GM19397 (cell line): Measurements from ENCODE around the gene PAQR4.
A peak's percentile ranks its signal among the peaks of the same experiment; 100 is the strongest.

ENCODE experiments used
- ATAC-seq: cut with Tn5 transposase; IDR thresholded peaks from one replicate; pipeline ENCODE4 v1.9.1; 2021; ENCODE audit warnings: mild to moderate bottlenecking, moderate library complexity; ENCODE audit not compliant: unreplicated experiment

The PAQR4 gene

DNA sequence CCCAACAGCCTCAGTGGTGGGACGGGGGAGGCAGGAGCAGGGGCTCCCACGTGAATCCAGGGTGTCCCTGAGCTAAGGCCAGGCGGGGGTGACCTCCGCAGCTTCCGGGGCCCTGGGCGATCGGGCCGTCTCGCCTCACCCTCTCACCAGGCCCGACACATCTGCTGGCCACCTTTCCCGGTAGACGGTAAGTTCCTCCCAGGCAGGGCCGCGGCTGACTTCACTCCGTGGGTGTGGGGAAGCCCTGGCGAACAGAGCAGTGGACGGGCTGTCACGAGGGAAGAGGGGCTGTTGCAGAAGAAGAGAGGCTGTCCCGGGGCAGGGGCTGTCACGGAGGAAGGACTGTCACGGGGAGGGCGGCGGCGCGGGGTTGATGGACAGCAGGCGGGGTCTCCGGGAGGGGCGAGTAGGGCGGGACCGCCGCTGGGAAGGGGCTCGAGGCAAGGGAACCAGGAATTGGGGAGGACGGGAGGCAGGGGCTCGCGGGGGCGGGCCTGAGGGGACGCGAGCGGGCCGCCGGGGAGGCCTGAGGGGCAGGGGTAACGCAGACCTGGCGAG, 10.6 kb downstream of the PAQR4 start:
- ATAC-seq: no peak

DNA sequence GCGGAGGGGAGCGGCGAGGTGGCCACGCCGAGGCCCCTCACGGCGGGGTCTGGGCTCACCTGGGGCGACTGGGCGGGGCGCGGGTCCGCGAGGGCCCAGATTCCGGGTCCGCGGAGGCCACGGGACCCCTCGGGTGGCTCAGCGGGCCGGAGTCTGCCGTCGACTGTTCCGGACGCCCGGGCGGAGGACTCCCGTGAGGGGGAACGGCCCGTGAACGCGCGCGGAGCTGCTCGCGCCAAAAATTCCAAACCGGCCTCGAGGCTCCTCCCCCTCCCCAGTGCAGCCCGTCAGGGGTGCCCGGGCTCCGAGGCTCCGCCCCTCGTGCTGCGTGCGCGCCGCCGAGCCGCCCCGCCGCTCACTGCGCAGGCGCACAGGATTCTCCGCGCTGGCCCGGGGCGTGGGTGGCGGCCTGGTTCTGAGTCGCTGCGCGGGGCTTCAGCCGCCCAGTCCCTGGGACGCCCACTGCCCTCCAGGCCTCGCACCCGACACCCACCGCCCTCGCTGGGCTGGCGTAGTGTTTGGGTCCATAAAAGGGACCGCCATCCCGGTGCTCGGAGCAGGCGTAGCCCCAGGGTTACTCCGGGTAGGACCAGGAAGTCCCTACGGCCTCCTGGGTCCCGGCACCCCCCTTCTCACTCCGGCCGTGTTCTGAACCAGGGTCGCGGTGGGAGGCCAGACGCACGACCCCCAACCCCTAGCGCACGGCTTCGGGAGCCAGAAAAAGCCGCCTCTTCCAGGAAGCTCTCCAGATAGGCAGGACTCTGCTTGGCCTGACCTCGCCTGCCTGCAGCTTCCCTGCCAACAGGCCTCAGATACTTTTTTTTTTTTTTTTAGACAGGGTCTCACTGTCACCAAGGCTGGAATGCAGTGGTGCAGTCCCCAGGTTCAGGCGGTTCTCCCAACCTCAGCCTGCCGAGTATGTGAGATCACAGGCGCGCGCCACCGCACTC, 11.4 kb downstream of the PAQR4 start, which contains the start of gene PKMYT1:
TSS of gene PKMYT1 (minus strand) at position 220 of the 950 bp plus-strand sequence. CDS start 789 bp downstream, outside the sequence.
- peak; percentile 85 for ATAC-seq

- no peak for ATAC-seq
Observed at GRCh38 chr16:2981177-2981898, 12.2 kb downstream of the PAQR4 start.

GRCh38 chr16:2981899-2982250, 12.7 kb downstream of the PAQR4 start:
- no peak for ATAC-seq

- no peak for ATAC-seq
Observed at GRCh38 chr16:2982402-2982801, 13.3 kb downstream of the PAQR4 start.

DNA sequence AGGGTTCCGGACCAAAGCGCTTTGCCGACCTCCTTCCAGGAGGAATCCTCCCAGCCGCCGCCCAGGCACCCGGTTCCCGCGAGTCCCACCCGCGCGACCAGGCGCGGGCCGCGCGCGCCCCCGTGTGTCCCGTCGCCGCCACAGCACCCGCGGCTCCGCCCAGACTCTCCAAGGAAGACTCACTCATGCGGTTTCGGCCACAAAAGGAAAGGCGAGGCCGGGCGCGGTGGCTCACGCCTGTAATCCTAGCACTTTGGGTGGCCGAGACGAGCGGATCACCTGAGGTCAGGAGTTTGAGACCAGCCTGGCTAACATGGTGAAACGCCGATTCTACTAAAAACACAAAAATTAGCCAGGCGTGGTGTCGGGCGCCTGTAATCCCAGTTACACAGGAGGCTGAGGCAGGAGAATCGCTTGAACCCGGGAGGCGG, 14.6 kb downstream of the PAQR4 start:
- no peak for ATAC-seq

GRCh38 chr16:2985462-2985861, 16.3 kb downstream of the PAQR4 start:
- no peak for ATAC-seq

DNA sequence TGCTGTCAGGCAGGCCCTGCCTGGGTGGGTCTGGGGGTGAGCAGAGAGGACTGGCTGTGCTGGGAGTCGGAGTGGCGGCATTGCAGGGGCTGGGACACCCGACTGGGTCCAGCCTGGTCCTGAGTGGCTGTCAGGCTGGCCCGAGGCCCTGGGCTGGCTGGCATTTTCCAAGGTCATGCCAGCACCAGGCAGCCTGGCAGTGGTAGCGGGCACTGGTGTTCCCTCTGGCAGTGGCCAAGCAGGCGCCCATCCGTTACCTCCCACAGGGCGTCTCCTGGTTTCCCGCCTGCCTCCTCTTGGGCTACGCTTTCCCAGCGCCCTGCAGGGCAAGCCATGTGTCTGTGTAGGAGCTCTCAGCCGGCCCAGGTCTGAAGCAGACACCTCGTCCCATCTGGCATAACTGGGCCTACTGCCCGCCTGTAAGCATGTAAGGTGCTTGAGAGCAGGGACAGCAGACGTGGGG, 16.8 kb downstream of the PAQR4 start:
- ATAC-seq: no peak

DNA sequence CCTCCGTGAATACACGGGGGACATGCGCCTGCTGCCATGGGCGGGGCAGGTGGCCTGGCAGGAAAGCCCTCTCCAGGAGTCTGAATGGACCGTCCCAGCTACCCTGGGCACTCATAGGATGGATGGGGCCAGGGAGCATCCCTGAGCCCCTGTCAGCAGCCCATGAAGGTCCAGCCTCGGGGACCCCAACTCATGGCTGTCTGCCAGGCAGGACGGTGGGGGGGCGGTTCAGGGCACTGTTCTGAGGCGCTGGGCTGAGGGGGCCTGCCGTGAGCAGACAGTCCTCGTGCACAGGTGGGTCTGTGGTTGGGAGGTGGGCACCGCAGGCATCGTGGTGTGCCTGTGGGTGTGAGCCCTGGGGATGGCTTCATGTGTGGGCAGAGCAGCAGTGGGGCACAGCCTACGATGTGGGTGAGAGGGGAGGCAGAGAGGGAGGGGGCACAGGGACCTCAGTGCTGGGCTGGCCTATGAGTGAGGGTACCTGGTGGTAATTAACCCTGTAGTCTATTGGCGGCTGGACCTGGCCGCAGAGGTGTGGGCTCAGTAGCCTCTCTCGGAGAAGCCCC, 17.6 kb downstream of the PAQR4 start:
- no peak for ATAC-seq

GRCh38 chr16:2987286-2987685, 18.1 kb downstream of the PAQR4 start:
- no peak for ATAC-seq

DNA sequence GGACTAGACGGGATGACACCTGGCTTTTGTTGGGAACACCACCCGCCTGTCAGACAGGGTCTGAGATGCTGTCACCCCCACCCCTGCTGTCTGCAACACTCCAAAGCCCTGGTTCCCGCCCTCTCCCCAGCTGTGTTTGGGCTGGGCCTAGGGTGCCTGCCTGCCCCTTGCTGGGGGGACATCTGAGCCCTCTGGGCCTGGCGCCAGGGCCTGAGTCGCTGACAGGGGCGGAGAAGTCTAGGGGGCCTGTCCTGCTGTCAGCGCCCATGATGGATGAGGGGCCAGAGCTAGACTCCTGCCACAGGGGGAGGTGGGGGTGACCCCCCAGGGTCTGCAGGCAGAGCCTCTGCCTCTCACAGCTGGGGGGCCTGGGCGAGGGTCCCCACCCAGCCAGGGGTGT, 18.7 kb downstream of the PAQR4 start:
- ATAC-seq: no peak

DNA sequence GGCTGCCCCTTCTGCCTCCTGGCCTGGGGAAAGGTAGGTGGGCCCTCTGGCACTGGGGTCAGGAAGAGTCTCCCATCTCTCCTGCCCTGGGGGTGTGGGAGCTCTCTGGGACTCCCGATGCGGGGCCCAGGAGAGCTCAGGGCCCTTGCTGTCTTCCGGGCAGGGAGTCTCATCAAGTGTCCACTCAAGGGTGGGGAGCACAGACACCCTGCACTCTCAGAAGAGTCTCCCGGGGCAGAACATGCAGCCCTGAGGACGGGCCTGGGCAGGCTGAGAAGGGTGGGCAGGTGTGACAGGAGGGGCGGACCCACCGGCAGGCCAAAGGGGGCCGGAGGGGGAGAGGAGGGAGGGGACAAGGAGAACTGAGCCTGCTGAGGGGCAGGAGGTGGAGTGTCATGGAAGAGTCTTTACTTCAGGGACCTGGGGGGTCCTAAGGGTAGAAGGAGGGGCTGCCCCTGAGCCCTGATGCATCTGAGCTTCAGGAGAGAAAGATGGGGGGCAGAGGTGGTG, 19.5 kb downstream of the PAQR4 start:
- no peak for ATAC-seq

GRCh38 chr16:2990891-2991290, 21.7 kb downstream of the PAQR4 start:
- no peak for ATAC-seq

DNA sequence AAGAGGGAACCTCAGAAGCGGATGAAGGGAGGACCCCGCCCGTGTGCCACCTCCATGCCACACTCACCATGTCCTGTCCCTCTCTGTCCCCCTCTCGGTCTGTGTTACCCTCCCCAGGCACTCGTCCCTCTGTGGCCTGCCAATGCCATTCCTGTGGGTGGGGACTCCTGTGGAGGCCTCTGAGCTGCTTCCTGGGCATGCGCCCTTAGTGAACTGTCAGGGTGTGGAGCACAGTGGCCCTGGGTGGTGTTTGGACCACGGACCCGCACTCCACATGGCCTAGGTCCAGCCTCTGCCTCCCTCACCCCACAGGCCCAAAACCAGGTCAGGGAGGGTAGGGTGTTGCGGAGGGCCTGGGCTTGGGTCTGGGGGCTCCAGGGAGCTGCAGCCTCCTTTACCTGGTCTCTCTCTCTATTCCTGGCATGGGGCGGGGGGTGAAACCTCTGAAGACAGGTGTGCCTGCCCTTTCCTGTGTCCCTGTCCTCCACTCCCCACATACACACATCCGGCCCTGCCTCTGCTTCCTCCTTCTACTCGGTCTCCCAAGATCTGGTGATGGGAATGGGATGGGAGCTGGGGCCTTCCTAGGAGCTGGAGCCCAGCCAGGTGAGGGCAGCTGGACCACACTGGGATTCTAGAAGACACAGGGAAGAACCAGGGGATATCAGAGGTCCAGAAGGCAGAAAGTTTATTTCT, 22.6 kb downstream of the PAQR4 start:
- no peak for ATAC-seq

- ATAC-seq: no peak
Observed at GRCh38 chr16:2992383-2993081, 23.4 kb downstream of the PAQR4 start.

DNA sequence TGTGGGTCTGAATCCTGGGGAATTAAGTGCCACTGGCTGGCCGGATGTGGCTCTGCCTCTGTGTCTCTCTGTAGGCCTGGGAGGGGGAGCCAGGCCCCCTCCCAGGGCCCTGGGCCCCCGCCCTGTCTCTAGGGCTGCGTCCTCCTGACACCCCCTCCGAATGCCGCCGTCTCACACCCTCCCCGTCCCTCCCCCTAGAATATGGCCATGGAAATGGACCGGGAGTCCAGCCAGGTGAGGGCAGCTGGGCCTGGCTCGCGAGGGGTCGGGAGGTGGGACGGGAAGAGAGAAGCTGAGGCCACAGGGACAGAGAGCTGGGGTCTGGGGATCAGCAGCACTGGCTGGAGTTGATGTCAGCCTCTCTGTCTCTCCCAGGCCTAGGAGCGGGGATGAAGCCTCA, 27.1 kb downstream of the PAQR4 start:
- ATAC-seq: no peak

DNA sequence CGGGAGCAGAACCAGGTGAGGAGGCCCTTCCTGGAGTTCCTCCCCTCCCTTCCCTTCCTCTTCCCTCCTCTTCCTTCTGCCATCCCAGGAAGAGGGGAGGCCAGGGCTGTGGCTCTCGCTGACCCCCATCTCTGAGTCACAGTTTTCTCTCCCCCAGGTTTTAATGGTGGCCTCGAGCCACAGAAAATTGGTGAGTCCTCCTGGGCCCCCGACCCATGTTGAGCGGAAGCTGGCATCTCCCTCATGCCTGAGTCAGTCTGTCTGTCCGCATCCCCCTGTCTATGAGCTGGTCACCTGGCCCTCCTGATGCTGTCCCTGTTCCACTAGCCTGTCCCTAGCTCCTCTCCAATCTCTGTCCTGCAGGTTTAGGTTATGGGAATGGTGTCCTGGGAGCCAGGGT, 30.8 kb downstream of the PAQR4 start:
- no peak for ATAC-seq

- ATAC-seq: no peak
Observed at GRCh38 chr16:3000540-3000939, 31.4 kb downstream of the PAQR4 start.

- no peak for ATAC-seq
Observed at GRCh38 chr16:3001316-3001715, 32.2 kb downstream of the PAQR4 start.
